HepG2 (cell line): ENCODE data around the gene PACRGL. TPM values are rescaled to one million over a fixed set of nuclear protein-coding genes. Genes with fewer than 3 reads are reported as not detected.
"Not testable (repeated sequence)": the region's sequence is repeated elsewhere in the genome, so short reads cannot be mapped to it uniquely, and the experiment has no call there.

Source experiments
- ATAC-seq: fragments of 200-7000 bp; cut with Tn5 transposase; 3 replicates; pipeline ENCODE4 v1.9.1; 2020; ENCODE audit warnings: mild to moderate bottlenecking, moderate library complexity
- BruUV-seq: library from RNA; stranded (reverse); fragments of 400-500 nt; replicated peaks from 2 replicates; lab custom pipeline; 2021; lab: Mats Ljungman, UMichigan
- CTCF ChIA-PET: fragments of 300-600 bp; formaldehyde crosslinking; extraction: SDS; loops from one replicate; lab custom pipeline; 2021; ENCODE audit warnings: low total read pairs, inconsistent platforms, low intra/inter-chr PET ratio; lab: Yijun Ruan, JAX
- POLR2A ChIA-PET: fragments of 350-600 bp; sonication (Branson Sonifier 250); formaldehyde crosslinking; loops from one replicate; lab custom pipeline; 2020; ENCODE audit warnings: antibody characterized with exemption, inconsistent platforms; lab: Yijun Ruan, JAX
- DNase-seq: peaks from one replicate; pipeline ENCODE4 v3.0.0-alpha.2; 2015; ENCODE audit warnings: low spot score
- FAIRE-seq: peaks from 3 replicates; lab custom pipeline; 2011; peaks lifted over from hg19 to GRCh38; lab: Jason Lieb, UNC
- H2AFZ ChIP-seq: one replicate; pipeline ENCODE4 v1.6.1; 2011; ENCODE audit warnings: low read length, inconsistent platforms
- H3K27ac ChIP-seq: fragments of 300-600 bp; 3 replicates; pipeline ENCODE4 v1.8.0; 2011; ENCODE audit warnings: mixed run types, mild to moderate bottlenecking, mixed read lengths, low read length, inconsistent platforms; ENCODE audit not compliant: insufficient read depth; ENCODE audit errors: extremely low read length
- H3K27me3 ChIP-seq, 2 experiments: fragments of 200-600 bp in 1 of 2; 2 replicates in 1 of 2; 3 replicates in 1 of 2; pipeline versions ENCODE4 v1.6.0 to v1.8.0; 2011; ENCODE audit warnings: low read length in 2 of 2, mild to moderate bottlenecking in 2 of 2, moderate library complexity in 2 of 2, inconsistent platforms in 1 of 2; ENCODE audit not compliant: insufficient read depth in 2 of 2, control insufficient read depth in 1 of 2
- H3K36me3 ChIP-seq, 2 experiments: fragments of 200-600 bp in 1 of 2; replicated peaks in 1 of 2; 2 replicates in 1 of 2; 3 replicates in 1 of 2; pipeline versions ENCODE4 v1.5.1 to v1.8.0; 2011; ENCODE audit warnings: low read length in 2 of 2, inconsistent platforms in 1 of 2; ENCODE audit not compliant: insufficient read depth in 2 of 2, control insufficient read depth in 1 of 2
- H3K4me1 ChIP-seq: 2 replicates; pipeline ENCODE4 v1.5.1; 2012; ENCODE audit warnings: low read length, inconsistent platforms; ENCODE audit not compliant: insufficient read depth
- H3K4me2 ChIP-seq: 2 replicates; pipeline ENCODE4 v1.6.0; 2011; ENCODE audit warnings: low read depth, low read length, inconsistent platforms
- H3K4me3 ChIP-seq, 3 experiments: fragments of 200-600 bp in 1 of 3; sonication (generic), shearing (Covaris generic) in 1 of 3; replicated peaks in 1 of 3; 2 replicates each; pipeline ENCODE4 v1.5.1; 2011 to 2016; ENCODE audit warnings: low read length in 3 of 3, inconsistent platforms in 2 of 3, low read depth in 2 of 3, mild to moderate bottlenecking in 2 of 3, control low read depth in 1 of 3, mixed read lengths in 1 of 3; ENCODE audit not compliant: insufficient read depth in 1 of 3
- H3K79me2 ChIP-seq: one replicate; pipeline ENCODE4 v1.6.1; 2011; ENCODE audit warnings: low read length, inconsistent platforms; ENCODE audit not compliant: insufficient read depth
- H3K9ac ChIP-seq: 2 replicates; pipeline ENCODE4 v1.6.0; 2011; ENCODE audit warnings: mild to moderate bottlenecking, low read depth, low read length, inconsistent platforms; ENCODE audit not compliant: insufficient read depth
- H3K9me3 ChIP-seq: 2 replicates; pipeline ENCODE4 v1.5.1; 2012; ENCODE audit warnings: mild to moderate bottlenecking, low read length
- H4K20me1 ChIP-seq: 2 replicates; pipeline ENCODE4 v1.6.0; 2011; ENCODE audit warnings: inconsistent platforms, mild to moderate bottlenecking, low read length, moderate library complexity; ENCODE audit not compliant: insufficient read depth
- HOXA5 ChIP-seq: sonication (generic); formaldehyde crosslinking; IDR thresholded peaks from 2 replicates; pipeline ENCODE4 v1.4.0; 2020; ENCODE audit warnings: missing genetic modification reagents
- IRX3 ChIP-seq: sonication (generic); formaldehyde crosslinking; IDR thresholded peaks from 2 replicates; pipeline ENCODE4 v1.8.1; 2023; ENCODE audit warnings: mild to moderate bottlenecking, low read depth, missing genetic modification reagents, borderline replicate concordance
- JUN ChIP-seq: sonication (generic); formaldehyde crosslinking; IDR thresholded peaks from 2 replicates; pipeline ENCODE4 v1.4.0; 2020; ENCODE audit warnings: mild to moderate bottlenecking, missing genetic modification reagents
- RORA ChIP-seq: sonication (generic); formaldehyde crosslinking; IDR thresholded peaks from 2 replicates; pipeline ENCODE4 v1.5.0; 2020; ENCODE audit warnings: mild to moderate bottlenecking, missing genetic modification reagents, moderate library complexity
- ZFYVE20 ChIP-seq: sonication (generic); formaldehyde crosslinking; IDR thresholded peaks from 2 replicates; pipeline ENCODE4 v1.8.0; 2023; ENCODE audit warnings: low read depth, mild to moderate bottlenecking, moderate library complexity, missing genetic modification reagents, borderline replicate concordance
- ZMYM3 ChIP-seq: sonication (generic); formaldehyde crosslinking; IDR thresholded peaks from 2 replicates; pipeline ENCODE4 v1.5.1; 2020; ENCODE audit warnings: mild to moderate bottlenecking, missing genetic modification reagents
- ZNF619 ChIP-seq: sonication (generic); formaldehyde crosslinking; IDR thresholded peaks from 2 replicates; pipeline ENCODE4 v1.4.0; 2020; ENCODE audit warnings: mild to moderate bottlenecking, missing genetic modification reagents
- ZNF772 ChIP-seq: sonication (generic); formaldehyde crosslinking; IDR thresholded peaks from 2 replicates; pipeline ENCODE4 v1.5.0; 2020; ENCODE audit warnings: mild to moderate bottlenecking, missing genetic modification reagents
- ZNF891 ChIP-seq: sonication (generic); formaldehyde crosslinking; IDR thresholded peaks from 2 replicates; pipeline ENCODE4 v1.5.0; 2020; ENCODE audit warnings: mild to moderate bottlenecking, missing genetic modification reagents
- WGBS: methylation state at CpG from one replicate; pipeline ENCODE4 v1.1.6; 2017; ENCODE audit warnings: low lambda C conversion rate; 5-methylcytosine and 5-hydroxymethylcytosine counted together
- in situ Hi-C: cut with HindIII; loops from 2 replicates; pipeline ENCODE4 v1.10.0; 2017; ENCODE audit warnings: low pct_unique_long_range_greater_than_20kb; ENCODE audit not compliant: extremely low pct_ligation_motif_present
- intact Hi-C: fragments of 100-400 bp; cut with micrococcal nuclease; formaldehyde crosslinking; loops from one replicate; pipeline ENCODE4 v1.10.0; 2022; ENCODE audit not compliant: unreplicated experiment
- polyA plus RNA-seq, 8 experiments: library from polyadenylated mRNA; depleted of rRNA in 3 of 8; stranded (reverse) in 7 of 8; unstranded in 1 of 8; fragments of >200 nt; fragmentation: Illumina TruSeq in 4 of 8; extraction: Trizol in 4 of 8; gene quantifications; 2 replicates each; pipeline versions ENCODE4 v1.2.1 to v1.2.3, GENCODE V29; 2011 to 2016; ENCODE audit warnings: low read depth in 4 of 8, missing spikeins in 1 of 8, mixed read lengths in 1 of 8; ENCODE audit not compliant: insufficient read depth in 1 of 8
- total RNA-seq, 5 experiments: library from RNA; depleted of rRNA; stranded (reverse); fragments of >200 nt; fragmentation: Illumina TruSeq; extraction: Trizol; gene quantifications; 2 replicates each; pipeline ENCODE4 v1.2.3, GENCODE V29; 2016; ENCODE audit warnings: low read depth in 1 of 5
- TF ChIP-seq, protein P1 (sequence below): sonication (generic); formaldehyde crosslinking; IDR thresholded peaks from 2 replicates; pipeline ENCODE4 v1.4.0; 2020; ENCODE audit warnings: missing genetic modification reagents, borderline replicate concordance

PACRGL gene
- total and polyA plus RNA-seq, 2 of the 13 experiments (the other 11 are each of a cell fraction or from before 2014, with no cell fraction given), result 5.8 to 15.1 TPM

DNA sequence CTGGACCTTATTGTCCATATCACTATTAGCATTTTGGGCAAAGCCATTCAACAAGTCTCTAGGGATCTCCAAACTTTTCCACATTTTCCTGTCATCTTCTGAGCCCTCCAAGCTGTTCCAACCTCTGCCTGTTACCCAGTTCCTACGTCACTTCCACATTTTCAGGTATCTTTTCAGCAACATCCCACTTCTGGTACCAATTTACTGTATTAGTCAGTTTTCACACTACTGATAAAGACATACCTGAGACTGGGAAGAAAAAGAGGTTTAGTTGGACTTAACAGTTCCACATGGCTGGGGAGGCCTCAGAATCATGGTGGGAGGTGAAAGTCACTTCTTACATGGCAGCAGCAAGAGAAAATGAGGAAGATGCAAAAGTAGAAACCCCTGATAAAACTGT lies 82.9 kb downstream of the PACRGL start:
- BruUV-seq, H2AFZ ChIP-seq, H3K9ac ChIP-seq, H4K20me1 ChIP-seq, POLR2A ChIA-PET, H3K4me3 ChIP-seq, H3K27ac ChIP-seq, in situ Hi-C loops, CTCF ChIA-PET, FAIRE-seq, H3K27me3 ChIP-seq, intact Hi-C loops, H3K4me1 ChIP-seq, H3K36me3 ChIP-seq, DNase-seq, ATAC-seq, H3K79me2 ChIP-seq, H3K4me2 ChIP-seq: not testable (repeated sequence)
- peaks cover 46% of the 10 kb centered on the region for H3K9me3 ChIP-seq
- WGBS, result 32% methylated on average over 1 of the region's 1 CpG

DNA sequence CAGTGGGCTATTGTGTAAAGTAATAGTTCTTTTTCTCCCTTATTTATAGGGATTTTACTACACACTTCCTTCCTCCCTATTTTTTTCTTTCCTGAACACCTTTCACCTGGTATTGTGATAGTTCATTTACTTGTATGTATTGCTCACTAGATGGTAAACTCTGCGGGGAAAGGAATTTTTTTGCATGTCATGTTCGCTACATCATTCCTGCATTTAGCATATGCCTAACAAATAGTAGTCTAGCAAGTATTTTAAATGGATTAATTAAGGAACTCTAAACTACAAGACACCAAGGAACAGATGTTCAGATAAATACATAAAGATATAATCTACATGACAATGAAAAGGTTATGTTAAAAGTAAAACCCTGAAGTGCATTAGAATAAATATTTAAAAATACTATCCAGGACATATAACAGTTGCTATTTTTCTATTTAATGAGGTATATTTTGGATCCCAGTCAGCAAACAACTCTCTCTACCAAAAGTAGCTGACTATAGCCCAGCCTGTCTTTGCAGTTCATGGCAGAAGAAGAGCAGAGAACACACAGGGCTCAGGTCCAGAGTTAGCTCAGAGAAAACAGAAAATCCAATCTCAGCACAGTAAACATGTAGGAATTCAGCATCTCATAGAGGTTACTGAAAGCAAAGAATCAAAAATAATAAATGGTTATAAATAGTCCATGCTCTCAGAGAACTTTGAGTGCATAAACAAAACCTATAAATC lies 87.8 kb downstream of the PACRGL start:
- no peak overlapping the region for H2AFZ ChIP-seq
- H3K27me3 ChIP-seq, result no peaks in the 10 kb centered on the region
- no peak for FAIRE-seq
- in situ Hi-C loops, result no loop called here
- H3K79me2 ChIP-seq, result no peaks in the 10 kb centered on the region
- TF ChIP-seq HOXA5 (CRISPR knock-in tag), result no peak
- no peak for TF ChIP-seq IRX3 (CRISPR knock-in tag)
- no peak for TF ChIP-seq JUN (CRISPR knock-in tag)
- no peak for TF ChIP-seq ZNF891
- TF ChIP-seq ZMYM3, result no peak
- TF ChIP-seq ZNF619 (CRISPR knock-in tag), result no peak
- no peak for TF ChIP-seq RORA (CRISPR knock-in tag)
- no peak for TF ChIP-seq ZNF772 (CRISPR knock-in tag)
- TF ChIP-seq ZFYVE20 (CRISPR knock-in tag), result no peak
- TF ChIP-seq, protein P1, sequence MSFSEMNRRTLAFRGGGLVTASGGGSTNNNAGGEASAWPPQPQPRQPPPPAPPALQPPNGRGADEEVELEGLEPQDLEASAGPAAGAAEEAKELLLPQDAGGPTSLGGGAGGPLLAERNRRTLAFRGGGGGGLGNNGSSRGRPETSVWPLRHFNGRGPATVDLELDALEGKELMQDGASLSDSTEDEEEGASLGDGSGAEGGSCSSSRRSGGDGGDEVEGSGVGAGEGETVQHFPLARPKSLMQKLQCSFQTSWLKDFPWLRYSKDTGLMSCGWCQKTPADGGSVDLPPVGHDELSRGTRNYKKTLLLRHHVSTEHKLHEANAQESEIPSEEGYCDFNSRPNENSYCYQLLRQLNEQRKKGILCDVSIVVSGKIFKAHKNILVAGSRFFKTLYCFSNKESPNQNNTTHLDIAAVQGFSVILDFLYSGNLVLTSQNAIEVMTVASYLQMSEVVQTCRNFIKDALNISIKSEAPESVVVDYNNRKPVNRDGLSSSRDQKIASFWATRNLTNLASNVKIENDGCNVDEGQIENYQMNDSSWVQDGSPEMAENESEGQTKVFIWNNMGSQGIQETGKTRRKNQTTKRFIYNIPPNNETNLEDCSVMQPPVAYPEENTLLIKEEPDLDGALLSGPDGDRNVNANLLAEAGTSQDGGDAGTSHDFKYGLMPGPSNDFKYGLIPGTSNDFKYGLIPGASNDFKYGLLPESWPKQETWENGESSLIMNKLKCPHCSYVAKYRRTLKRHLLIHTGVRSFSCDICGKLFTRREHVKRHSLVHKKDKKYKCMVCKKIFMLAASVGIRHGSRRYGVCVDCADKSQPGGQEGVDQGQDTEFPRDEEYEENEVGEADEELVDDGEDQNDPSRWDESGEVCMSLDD (CRISPR knock-in tag), result no peak
- H3K4me3 ChIP-seq, result no peak overlapping the region
- WGBS, result 32% methylated on average over 2 of the region's 2 CpGs
- ChIA-PET CTCF (no interaction called here), POLR2A (no interaction called here)
- H3K4me2 ChIP-seq, result no peak overlapping the region
- H3K36me3 ChIP-seq, result no peaks in the 10 kb centered on the region
- DNase-seq, result no peak
- ATAC-seq, result no peak
- no peak overlapping the region for H3K27ac ChIP-seq
- H4K20me1 ChIP-seq, result no peaks in the 10 kb centered on the region
- H3K4me1 ChIP-seq, result no peaks in the 10 kb centered on the region
- no TSS peak for BruUV-seq
- H3K9me3 ChIP-seq, result peaks cover 22% of the 10 kb centered on the region
- no peak overlapping the region for H3K9ac ChIP-seq
- intact Hi-C loops, result no loop called here
